ENCODE results near the gene PXN.

The PXN gene

GRCh38 chr12:120172053-120172452, 93.5 kb downstream of the PXN start:
- no peak for DNase-seq (ENCODE audit: low read depth)

- DNase-seq (ENCODE audit: low read depth) = no peak
Observed at GRCh38 chr12:120170631-120171030, 94.9 kb downstream of the PXN start.

DNA sequence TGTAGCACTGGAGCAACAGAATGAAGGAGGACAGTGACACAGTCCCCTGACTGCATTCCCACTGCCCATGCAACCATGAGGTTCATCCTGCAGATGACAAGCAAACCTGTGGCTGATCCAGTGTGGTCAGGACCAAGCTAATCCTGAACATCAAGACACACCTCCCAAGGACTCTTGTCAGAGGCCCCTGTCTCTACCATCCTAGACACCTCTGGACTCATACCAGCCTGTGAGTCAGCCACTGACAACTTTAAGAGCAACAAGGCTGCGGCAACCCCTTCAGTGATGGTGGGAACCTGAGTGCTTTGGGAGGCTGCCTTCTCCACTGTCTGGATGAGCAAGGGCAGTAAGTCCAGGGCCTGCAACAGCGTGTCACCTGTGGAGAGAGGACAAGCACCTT, 95.6 kb downstream of the PXN start:
- DNase-seq (ENCODE audit: low read depth) = no peak

DNA sequence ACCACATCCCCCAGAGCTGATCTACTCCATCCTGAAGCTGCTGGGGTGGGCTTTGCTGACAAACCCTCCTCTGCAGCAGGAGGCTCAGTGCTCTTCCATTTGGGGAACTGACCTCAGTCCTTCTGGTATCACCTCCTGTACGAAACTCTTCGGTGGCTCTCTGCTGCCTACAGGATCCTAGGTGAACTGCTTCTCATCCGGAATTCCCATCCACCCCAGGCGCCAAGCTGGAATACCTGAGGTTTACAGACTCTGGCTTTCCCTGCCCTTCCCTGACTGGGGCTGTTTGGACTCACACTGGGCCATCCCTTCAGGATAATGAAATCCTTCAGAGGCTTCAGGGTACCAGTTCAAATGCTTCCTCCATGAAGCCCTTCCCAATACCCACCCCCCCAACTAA, 97.2 kb downstream of the PXN start:
- DNase-seq (ENCODE audit: low read depth) = no peak

DNA sequence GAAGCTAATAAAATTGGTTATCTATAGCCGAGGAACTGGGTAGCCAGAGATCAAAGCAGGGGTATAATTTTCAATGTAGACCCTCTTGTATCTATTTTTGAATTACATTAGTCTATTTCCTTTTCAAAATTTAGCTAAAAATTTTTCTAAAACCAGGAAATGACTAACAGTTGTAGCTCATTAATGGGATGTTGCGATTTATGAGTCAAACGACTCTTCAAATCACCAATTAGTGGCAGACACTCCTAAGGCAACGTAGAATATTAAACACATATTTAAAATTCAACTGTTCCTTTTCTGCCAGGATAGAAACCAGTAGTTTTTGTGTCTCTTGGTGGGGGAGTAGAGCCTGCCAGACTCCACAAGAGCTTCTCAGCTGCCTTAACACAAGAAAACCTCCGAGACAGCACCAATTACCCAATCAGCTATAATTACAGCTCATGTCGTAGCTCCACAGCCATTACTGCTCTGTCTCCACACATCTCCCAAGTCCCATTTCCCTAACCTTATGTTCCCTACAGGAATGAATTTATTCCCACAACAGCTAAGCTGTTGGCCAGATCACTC, 97.9 kb downstream of the PXN start:
- no peak for DNase-seq (ENCODE audit: low read depth)

GRCh38 chr12:120164293-120164692, 101.2 kb downstream of the PXN start:
- no peak for DNase-seq (ENCODE audit: low read depth)

DNA sequence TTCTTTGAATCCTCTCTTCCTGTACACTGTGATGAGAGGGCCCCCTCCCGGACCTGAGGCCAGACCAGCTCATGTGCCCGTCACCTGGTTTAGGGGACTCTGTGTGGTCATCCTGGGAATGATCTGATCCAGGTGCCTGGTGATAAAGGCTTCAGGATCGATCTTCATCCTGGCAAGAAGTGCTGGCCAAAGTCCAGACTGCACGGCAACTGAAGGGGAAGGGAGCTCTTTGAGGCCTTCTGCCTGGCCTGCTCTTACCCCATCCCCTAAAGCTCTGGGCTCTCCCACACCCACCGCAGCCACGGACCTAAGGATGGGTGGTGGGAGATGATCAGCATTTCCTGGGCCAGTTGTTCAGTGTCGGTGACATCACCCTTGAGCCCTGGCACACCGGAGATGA, 102.8 kb downstream of the PXN start:
- DNase-seq (ENCODE audit: low read depth) = no peak

DNA sequence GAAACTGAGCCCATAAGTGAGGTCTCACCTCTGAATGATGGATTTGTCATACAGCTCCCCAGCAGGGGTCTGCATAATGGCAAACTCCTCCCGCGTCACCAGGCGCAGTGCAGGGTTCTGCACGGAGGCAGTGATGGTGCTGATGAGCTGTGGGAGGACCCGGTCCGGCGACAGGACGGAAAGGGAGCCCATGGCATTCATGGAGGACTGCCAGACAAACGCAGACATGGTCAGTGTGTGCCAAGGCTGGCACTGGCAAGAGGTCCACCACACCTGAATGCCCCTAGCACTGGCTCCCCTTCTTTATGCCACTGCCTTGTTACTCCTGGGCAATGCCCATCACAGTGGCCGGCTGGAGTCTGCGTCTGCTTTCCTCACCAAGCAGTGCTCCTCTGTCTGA, 103.7 kb downstream of the PXN start:
- DNase-seq (ENCODE audit: low read depth) = no peak

Data from activated T-cell treated with anti-CD3 and anti-CD28 coated beads for 24 hours (primary cell).